Effector memory CD4-positive, alpha-beta T cell (primary cell): ENCODE results near the gene ATP12A.

Source experiments
- DNase-seq, 3 donors: peaks; one replicate each; pipeline ENCODE4 v3.0.0-alpha.2; 2020
- H3K27ac ChIP-seq: 2 replicates; pipeline ENCODE4 v1.7.0; 2013; ENCODE audit warnings: mild to moderate bottlenecking, low read length, moderate library complexity; ENCODE audit not compliant: insufficient read depth, poor library complexity, severe bottlenecking
- H3K27me3 ChIP-seq: replicated peaks from 2 replicates; pipeline ENCODE4 v1.7.0; 2013; ENCODE audit warnings: mild to moderate bottlenecking, low read length; ENCODE audit not compliant: insufficient read depth, control insufficient read depth, poor library complexity, severe bottlenecking
- H3K36me3 ChIP-seq: 2 replicates; pipeline ENCODE4 v1.7.0; 2013; ENCODE audit warnings: mild to moderate bottlenecking, low read length, moderate library complexity; ENCODE audit not compliant: control insufficient read depth, insufficient read depth
- H3K4me1 ChIP-seq: 2 replicates; pipeline ENCODE4 v1.7.0; 2013; ENCODE audit warnings: low read length, mild to moderate bottlenecking; ENCODE audit not compliant: control insufficient read depth, insufficient read depth, poor library complexity, severe bottlenecking
- H3K4me3 ChIP-seq: 2 replicates; pipeline ENCODE4 v1.7.0; 2013; ENCODE audit warnings: low read length, low read depth, mild to moderate bottlenecking; ENCODE audit not compliant: insufficient read depth, poor library complexity, severe bottlenecking
- H3K9me3 ChIP-seq: 2 replicates; pipeline ENCODE4 v1.7.0; 2013; ENCODE audit warnings: mild to moderate bottlenecking, low read length, moderate library complexity; ENCODE audit not compliant: control insufficient read depth

ATP12A gene

GRCh38 chr13:24662195-24663088, 17.8 kb upstream of the ATP12A start:
- no peak for DNase-seq
- no peak overlapping the region for H3K4me3 ChIP-seq
- no peak overlapping the region for H3K27ac ChIP-seq
- H3K27me3 ChIP-seq = no peaks in the 10 kb centered on the region
- no peaks in the 10 kb centered on the region for H3K4me1 ChIP-seq
- H3K36me3 ChIP-seq = no peaks in the 10 kb centered on the region
- H3K9me3 ChIP-seq = no peaks in the 10 kb centered on the region

- no peak overlapping the region for H3K4me3 ChIP-seq
- no peaks in the 10 kb centered on the region for H3K4me1 ChIP-seq
- no peak for DNase-seq
- H3K9me3 ChIP-seq = no peaks in the 10 kb centered on the region
- no peaks in the 10 kb centered on the region for H3K27me3 ChIP-seq
- H3K36me3 ChIP-seq = no peaks in the 10 kb centered on the region
- H3K27ac ChIP-seq = no peak overlapping the region
Observed at GRCh38 chr13:24663089-24663395, 17.2 kb upstream of the ATP12A start.

GRCh38 chr13:24663586-24663985, 16.6 kb upstream of the ATP12A start:
- Histone ChIP-seq H3K27me3 (no peaks in the 10 kb centered on the region), H3K4me3 (no peak overlapping the region), H3K9me3 (no peaks in the 10 kb centered on the region), H3K4me1 (no peaks in the 10 kb centered on the region), H3K27ac (no peak overlapping the region), H3K36me3 (no peaks in the 10 kb centered on the region)
- no peak for DNase-seq

GRCh38 chr13:24664726-24665409, 15.3 kb upstream of the ATP12A start:
- no peak overlapping the region for H3K27ac ChIP-seq
- H3K36me3 ChIP-seq = no peaks in the 10 kb centered on the region
- no peak for DNase-seq
- H3K4me1 ChIP-seq = no peaks in the 10 kb centered on the region
- H3K4me3 ChIP-seq = no peak overlapping the region
- no peaks in the 10 kb centered on the region for H3K27me3 ChIP-seq
- H3K9me3 ChIP-seq = no peaks in the 10 kb centered on the region

- H3K27ac ChIP-seq = no peak overlapping the region
- H3K9me3 ChIP-seq = no peaks in the 10 kb centered on the region
- H3K27me3 ChIP-seq = no peaks in the 10 kb centered on the region
- no peaks in the 10 kb centered on the region for H3K4me1 ChIP-seq
- H3K4me3 ChIP-seq = no peak overlapping the region
- H3K36me3 ChIP-seq = no peaks in the 10 kb centered on the region
- no peak for DNase-seq
Observed at GRCh38 chr13:24668511-24668910, 11.7 kb upstream of the ATP12A start.

GRCh38 chr13:24668955-24669582, 11.1 kb upstream of the ATP12A start:
- no peak for DNase-seq
- Histone ChIP-seq H3K27me3 (no peaks in the 10 kb centered on the region), H3K36me3 (no peaks in the 10 kb centered on the region), H3K27ac (no peak overlapping the region), H3K9me3 (no peaks in the 10 kb centered on the region), H3K4me1 (no peaks in the 10 kb centered on the region), H3K4me3 (no peak overlapping the region)

- H3K27ac ChIP-seq = no peak overlapping the region
- H3K27me3 ChIP-seq = no peaks in the 10 kb centered on the region
- no peak overlapping the region for H3K4me3 ChIP-seq
- no peaks in the 10 kb centered on the region for H3K4me1 ChIP-seq
- no peak for DNase-seq
- H3K9me3 ChIP-seq = no peaks in the 10 kb centered on the region
- no peaks in the 10 kb centered on the region for H3K36me3 ChIP-seq
Observed at GRCh38 chr13:24670174-24670573, 10.0 kb upstream of the ATP12A start.

- Histone ChIP-seq H3K4me1 (no peaks in the 10 kb centered on the region), H3K9me3 (no peaks in the 10 kb centered on the region), H3K27me3 (no peaks in the 10 kb centered on the region), H3K4me3 (no peak overlapping the region), H3K27ac (no peak overlapping the region), H3K36me3 (no peaks in the 10 kb centered on the region)
- no peak for DNase-seq
Observed at GRCh38 chr13:24670961-24671381, 9.2 kb upstream of the ATP12A start.

GRCh38 chr13:24671386-24672113, 8.7 kb upstream of the ATP12A start:
- Histone ChIP-seq H3K27me3 (no peaks in the 10 kb centered on the region), H3K36me3 (no peaks in the 10 kb centered on the region), H3K4me3 (no peak overlapping the region), H3K27ac (no peak overlapping the region), H3K4me1 (no peaks in the 10 kb centered on the region), H3K9me3 (no peaks in the 10 kb centered on the region)
- DNase-seq = no peak
